OCI-M2 (cell line): ENCODE results near the gene FLVCR2.

Source experiments
- DNase-seq: peaks from one replicate; lab custom pipeline; 2025; ENCODE audit not compliant: unreplicated experiment; lab: John Stamatoyannopoulos, UW

The FLVCR2 gene

GRCh38 chr14:75626396-75626795, 48.0 kb downstream of the FLVCR2 start:
- DNase-seq = no peak

DNA sequence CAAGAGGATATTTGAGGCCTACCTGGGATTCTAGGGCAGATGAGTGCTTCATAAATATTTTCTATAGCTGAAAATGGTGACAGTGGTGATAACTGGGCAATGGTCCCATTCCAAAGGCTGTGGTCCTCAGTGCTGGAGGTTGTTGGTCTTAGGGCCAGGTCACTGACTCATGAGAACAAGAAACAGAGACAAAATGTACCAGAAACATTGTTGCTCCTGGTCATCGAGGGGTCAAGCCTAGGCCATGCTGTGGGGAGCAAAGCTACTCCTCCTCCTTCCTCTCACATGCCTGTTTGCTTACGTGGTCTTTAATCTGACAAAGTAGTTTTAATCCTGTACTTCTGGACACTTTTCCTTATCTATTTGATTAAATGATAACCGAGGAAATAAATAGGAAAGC, 48.4 kb downstream of the FLVCR2 start:
- no peak for DNase-seq

- DNase-seq = no peak
Measured at GRCh38 chr14:75627406-75627805, 49.0 kb downstream of the FLVCR2 start.

DNA sequence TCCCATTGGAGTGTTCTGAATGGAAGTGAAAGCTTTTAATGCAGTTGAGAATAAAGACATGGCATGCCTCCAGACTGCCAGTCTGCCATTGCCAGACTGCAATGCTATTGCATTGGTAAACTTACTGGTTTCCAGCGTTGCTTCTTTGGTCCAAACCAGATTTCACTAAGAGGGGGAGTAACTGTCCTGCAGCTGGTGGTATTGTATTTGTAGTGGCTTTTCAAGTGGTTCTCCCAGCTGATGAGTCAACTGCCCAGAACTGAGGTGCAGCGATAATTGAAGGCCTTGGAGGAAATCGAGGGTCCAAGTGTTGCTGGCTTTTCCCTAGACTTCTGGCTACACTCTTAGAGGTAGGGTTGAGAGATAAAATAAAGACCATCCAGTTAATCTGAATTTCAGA, 50.4 kb downstream of the FLVCR2 start:
- no peak for DNase-seq

- DNase-seq = no peak
Measured at GRCh38 chr14:75630695-75631452, 52.5 kb downstream of the FLVCR2 start.

DNA sequence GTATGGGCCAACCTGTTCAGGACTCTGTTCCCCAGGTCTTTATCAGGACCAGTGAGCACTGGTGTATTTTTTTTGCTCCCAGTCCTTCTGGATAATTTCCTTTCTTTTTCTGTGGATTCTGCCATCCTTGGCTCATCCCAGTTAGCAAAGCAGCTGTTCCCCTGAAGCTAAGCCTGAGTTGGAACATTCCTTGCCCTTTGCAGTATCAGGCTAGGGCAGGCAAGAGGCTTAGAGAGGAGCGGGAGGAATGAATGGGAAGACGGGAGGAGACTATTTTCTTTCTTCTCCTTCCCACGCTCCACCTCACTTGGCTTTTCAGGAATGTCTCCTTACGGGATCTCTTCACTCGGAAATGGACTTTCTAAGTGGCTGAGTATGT, 53.0 kb downstream of the FLVCR2 start:
- DNase-seq = no peak

- no peak for DNase-seq
Measured at GRCh38 chr14:75634848-75635247, 56.4 kb downstream of the FLVCR2 start.

GRCh38 chr14:75636100-75636692, 57.8 kb downstream of the FLVCR2 start:
- no peak for DNase-seq

DNA sequence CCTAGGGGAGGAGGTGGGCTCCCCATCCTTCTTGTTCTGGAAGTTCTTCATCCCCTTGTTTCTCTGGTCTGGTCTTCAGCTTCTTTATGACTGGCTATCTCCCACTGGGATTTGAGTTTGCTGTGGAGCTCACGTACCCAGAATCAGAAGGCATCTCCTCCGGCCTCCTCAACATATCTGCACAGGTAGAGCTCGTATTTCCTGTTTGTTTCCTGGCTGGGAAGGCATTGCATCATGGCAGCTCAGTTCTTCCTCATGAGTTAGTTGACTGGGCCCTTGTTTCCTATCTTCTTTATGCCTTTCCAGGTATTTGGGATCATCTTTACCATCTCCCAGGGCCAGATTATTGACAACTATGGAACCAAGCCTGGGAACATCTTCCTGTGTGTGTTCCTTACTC, 62.5 kb downstream of the FLVCR2 start:
- DNase-seq = no peak

DNA sequence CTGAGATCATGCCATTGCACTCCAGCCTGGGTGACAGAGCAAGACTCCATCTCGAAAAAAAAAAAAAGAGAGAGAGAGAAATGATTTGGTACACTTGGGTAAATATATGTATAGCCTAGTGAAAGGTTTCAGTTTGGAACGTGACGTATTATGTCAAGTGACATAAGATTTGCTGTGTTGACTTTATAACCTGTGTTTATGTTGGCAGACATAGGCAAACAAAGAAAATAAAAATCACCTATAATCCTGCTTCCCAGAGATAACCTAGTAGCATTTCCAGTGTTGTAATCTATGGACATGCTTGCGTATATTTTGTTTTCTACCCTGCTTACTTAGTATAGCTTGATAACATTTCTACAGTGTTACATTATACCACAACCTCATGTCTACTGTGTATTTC, 65.6 kb downstream of the FLVCR2 start:
- DNase-seq = no peak

GRCh38 chr14:75645056-75645455, 66.6 kb downstream of the FLVCR2 start:
- no peak for DNase-seq

GRCh38 chr14:75646762-75647161, 68.3 kb downstream of the FLVCR2 start:
- DNase-seq = no peak

DNA sequence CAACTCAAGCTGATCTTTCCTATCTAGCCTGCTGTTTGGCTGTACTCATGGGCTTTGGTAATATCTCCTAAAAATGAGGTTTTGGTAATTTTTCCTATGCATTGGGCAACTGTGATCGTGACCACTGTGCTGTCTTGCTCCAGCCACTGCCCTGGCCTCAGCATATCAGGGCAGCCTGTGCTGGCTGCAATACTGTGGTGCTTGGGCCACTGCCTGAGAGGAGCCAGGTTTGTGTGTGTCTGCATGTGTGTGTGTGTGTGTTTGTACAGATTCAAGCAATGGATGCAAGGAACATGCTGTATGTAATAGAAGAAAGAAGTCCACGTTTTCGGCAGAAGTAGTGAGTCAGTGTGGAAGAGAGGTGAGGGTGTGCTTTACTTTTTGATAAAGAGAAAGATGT, 69.2 kb downstream of the FLVCR2 start:
- no peak for DNase-seq

DNA sequence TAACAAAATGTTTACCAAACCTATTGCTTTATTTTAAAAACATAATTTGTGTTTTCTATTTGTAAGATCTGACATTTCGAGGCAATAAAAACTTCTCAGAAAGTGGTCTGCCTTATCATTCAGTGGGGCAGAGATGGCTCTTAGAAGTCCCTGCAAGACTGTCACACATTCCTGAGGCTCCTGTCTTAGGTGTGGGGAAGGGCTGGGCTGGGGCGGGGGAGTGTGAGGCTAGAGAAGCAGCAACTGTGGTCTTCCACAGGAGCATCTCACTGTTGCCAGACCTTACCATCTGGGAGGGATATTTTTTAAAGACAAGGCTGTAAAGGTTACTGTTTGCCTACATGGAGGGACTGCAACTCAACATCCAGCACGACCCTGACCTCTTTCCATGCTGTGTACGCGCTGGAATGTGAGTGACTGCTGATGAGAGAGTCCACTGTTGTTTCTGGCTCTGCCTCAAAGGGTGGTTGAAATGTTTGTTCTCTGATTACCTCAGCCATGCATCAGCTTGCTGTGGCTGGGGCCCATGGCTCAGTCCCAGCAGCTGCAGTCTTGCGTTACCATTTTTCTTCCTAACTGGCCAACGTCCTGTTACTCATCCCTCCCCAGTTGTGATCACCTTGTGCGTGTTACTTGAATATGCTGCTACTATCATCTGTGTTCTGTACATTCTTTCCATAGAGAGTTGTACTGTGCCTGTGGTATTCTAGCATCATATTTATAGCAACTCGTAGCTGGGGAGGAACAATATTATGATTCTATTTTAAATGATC, 69.8 kb downstream of the FLVCR2 start:
- DNase-seq = no peak

GRCh38 chr14:75649337-75649736, 70.9 kb downstream of the FLVCR2 start:
- no peak for DNase-seq

DNA sequence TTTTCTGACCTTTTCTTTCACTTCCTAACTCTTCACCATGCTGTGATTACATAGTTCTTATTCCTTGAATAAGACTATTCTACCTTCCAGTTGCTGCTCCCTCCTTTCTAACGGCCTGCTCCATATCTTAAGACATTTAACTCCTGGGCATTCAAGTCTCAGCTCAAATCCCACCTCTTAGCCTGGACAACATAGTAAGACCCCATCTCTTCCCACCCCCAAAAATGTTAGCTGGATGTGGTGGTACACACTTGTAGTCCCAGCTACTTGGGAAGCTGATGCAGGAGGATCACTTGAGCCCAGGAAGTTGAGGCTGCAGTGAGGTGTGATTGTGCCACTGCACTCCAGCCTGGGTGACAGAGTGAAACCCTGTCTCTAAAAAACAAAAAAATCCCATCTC, 71.4 kb downstream of the FLVCR2 start:
- DNase-seq = no peak

- no peak for DNase-seq
Measured at GRCh38 chr14:75650253-75651058, 72.0 kb downstream of the FLVCR2 start.

- no peak for DNase-seq
Measured at GRCh38 chr14:75653563-75653962, 75.1 kb downstream of the FLVCR2 start.

DNA sequence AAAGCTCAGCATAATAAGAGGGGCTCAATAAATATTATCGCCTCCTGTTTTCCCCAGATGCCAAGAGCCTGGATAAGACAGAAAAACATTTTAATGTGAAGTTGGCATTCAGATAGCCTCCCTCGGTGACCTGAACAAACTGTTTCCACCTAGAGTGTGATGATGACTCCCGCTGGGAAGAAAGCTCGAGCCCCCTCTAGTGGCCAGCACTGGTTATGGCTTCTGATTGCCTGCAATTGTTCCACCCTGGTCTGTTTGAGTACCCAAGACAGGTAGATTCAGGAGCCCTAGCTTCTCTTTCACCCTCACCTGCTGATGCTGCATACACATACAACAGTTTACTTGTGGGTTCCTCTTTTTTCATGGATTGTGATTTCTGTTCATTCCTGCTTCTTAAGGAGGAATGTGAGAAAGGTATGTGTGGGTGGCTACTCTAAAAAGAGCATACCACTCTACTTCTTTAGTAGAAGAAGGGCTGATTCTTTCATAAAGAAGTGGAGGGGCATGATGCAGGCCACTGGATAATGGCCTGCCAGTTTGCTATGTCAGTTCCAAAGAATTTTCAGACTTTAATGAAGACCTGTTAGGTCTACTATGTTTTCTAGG, 75.8 kb downstream of the FLVCR2 start:
- peak; percentile 53 for DNase-seq

DNA sequence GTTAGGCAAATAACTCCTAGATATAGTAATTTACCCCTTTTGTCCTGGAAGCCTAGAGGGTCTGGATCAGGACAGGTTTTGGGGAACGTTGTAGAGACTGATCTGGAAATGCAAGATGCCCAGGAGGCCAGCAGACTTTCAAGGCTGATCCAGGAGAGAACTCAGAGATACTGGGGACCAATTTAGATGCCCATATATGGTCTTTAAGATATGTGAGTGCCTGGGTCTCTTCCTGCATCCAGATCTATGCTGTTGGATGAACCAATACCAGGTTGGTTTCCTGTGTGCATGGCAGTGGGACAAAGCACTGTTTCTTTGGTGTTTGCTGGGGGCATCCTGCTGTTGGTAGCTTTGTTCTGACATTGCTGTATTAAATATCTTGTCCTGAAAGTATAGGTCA, 76.8 kb downstream of the FLVCR2 start:
- no peak for DNase-seq

- no peak for DNase-seq
Measured at GRCh38 chr14:75657331-75657730, 78.9 kb downstream of the FLVCR2 start.
